Measurements from ENCODE around the gene HIBADH.

The HIBADH gene

GRCh38 chr7:27677912-27678612 is 15.4 kb upstream of the HIBADH start:
- TF ChIP-seq SIN3A (IDR thresholded peaks at IDR 0.05; ENCODE audit: borderline replicate concordance, insufficient read depth, low read length) (no peak), TAF1 (IDR thresholded peaks at IDR 0.05; ENCODE audit: borderline replicate concordance, insufficient read depth, low read length) (no peak), POLR2AphosphoS5 (IDR thresholded peaks at IDR 0.05; ENCODE audit: low read depth, low read length) (no peak), FOXP2 (optimal IDR thresholded peaks at IDR 0.05; ENCODE audit: borderline replicate concordance, extremely low read depth, extremely low read length, insufficient read depth) (no peak)

GRCh38 chr7:27671675-27672074 is 9.0 kb upstream of the HIBADH start:
- no peak for TF ChIP-seq TAF1 (IDR thresholded peaks at IDR 0.05; ENCODE audit: borderline replicate concordance, insufficient read depth, low read length)
- TF ChIP-seq SIN3A (IDR thresholded peaks at IDR 0.05; ENCODE audit: borderline replicate concordance, insufficient read depth, low read length), result no peak
- no peak for TF ChIP-seq REST (IDR thresholded peaks at IDR 0.05; ENCODE audit: insufficient read depth in 1 of 2, low read depth in 2 of 2, low read length in 2 of 2)
- no peak for TF ChIP-seq POLR2AphosphoS5 (IDR thresholded peaks at IDR 0.05; ENCODE audit: low read depth, low read length)
- no peak for TF ChIP-seq FOXP2 (optimal IDR thresholded peaks at IDR 0.05; ENCODE audit: borderline replicate concordance, extremely low read depth, extremely low read length, insufficient read depth)

- TF ChIP-seq REST (IDR thresholded peaks at IDR 0.05; ENCODE audit: insufficient read depth in 1 of 2, low read depth in 2 of 2, low read length in 2 of 2) (no peak), SIN3A (IDR thresholded peaks at IDR 0.05; ENCODE audit: borderline replicate concordance, insufficient read depth, low read length) (no peak), POLR2AphosphoS5 (IDR thresholded peaks at IDR 0.05; ENCODE audit: low read depth, low read length) (no peak), FOXP2 (optimal IDR thresholded peaks at IDR 0.05; ENCODE audit: borderline replicate concordance, extremely low read depth, extremely low read length, insufficient read depth) (no peak)
These were observed 8.0 kb upstream of the HIBADH start for GRCh38 chr7:27670676-27671075.

GRCh38 chr7:27670177-27670576 is 7.5 kb upstream of the HIBADH start:
- TF ChIP-seq SIN3A (IDR thresholded peaks at IDR 0.05; ENCODE audit: borderline replicate concordance, insufficient read depth, low read length) (no peak), REST (IDR thresholded peaks at IDR 0.05; ENCODE audit: insufficient read depth in 1 of 2, low read depth in 2 of 2, low read length in 2 of 2) (no peak), TAF1 (IDR thresholded peaks at IDR 0.05; ENCODE audit: borderline replicate concordance, insufficient read depth, low read length) (no peak), FOXP2 (optimal IDR thresholded peaks at IDR 0.05; ENCODE audit: borderline replicate concordance, extremely low read depth, extremely low read length, insufficient read depth) (no peak), POLR2AphosphoS5 (IDR thresholded peaks at IDR 0.05; ENCODE audit: low read depth, low read length) (no peak)

- TF ChIP-seq REST (IDR thresholded peaks at IDR 0.05; ENCODE audit: insufficient read depth in 1 of 2, low read depth in 2 of 2, low read length in 2 of 2) (no peak), FOXP2 (optimal IDR thresholded peaks at IDR 0.05; ENCODE audit: borderline replicate concordance, extremely low read depth, extremely low read length, insufficient read depth) (no peak), SIN3A (IDR thresholded peaks at IDR 0.05; ENCODE audit: borderline replicate concordance, insufficient read depth, low read length) (no peak), POLR2AphosphoS5 (IDR thresholded peaks at IDR 0.05; ENCODE audit: low read depth, low read length) (no peak), TAF1 (IDR thresholded peaks at IDR 0.05; ENCODE audit: borderline replicate concordance, insufficient read depth, low read length) (no peak)
These were observed 2.8 kb upstream of the HIBADH start for GRCh38 chr7:27665531-27665930.
